Measurements from ENCODE around the gene HPRT1. TPM values are rescaled to one million over a fixed set of nuclear protein-coding genes. Genes with fewer than 3 reads are reported as not detected.
A peak's percentile ranks its signal among the peaks of the same experiment; 100 is the strongest.

HPRT1 gene
- total RNA-seq = 14.5 TPM

GRCh38 chrX:134460005-134460861 is at the start of gene HPRT1:
HPRT1 (plus strand) TSS chrX:134460165; CDS start chrX:134460312, 147 bp downstream.
- Histone ChIP-seq H3K36me3 (no peaks in the 10 kb centered on the region), H3K4me3 (peak within 1 kb of the TSS; percentile 48 to 64), H3K27ac (peak within 1 kb of the TSS; percentile 73), H3K4me1 (no peaks in the 10 kb centered on the region), H3K27me3 (no peaks in the 10 kb centered on the region), H3K9me3 (no peaks in the 10 kb centered on the region)
- no peak for DNase-seq (ENCODE audit: extremely low spot score in 2 of 2)
- intact Hi-C loops (cut with DNase I) = no loop called here
- TF ChIP-seq POLR2AphosphoS5 (IDR thresholded peaks at IDR 0.05; ENCODE audit: insufficient read depth in 1 of 2, low read depth in 1 of 2) = peak in 1 of 2 donors; percentile 30
- no peak for TF ChIP-seq CTCF (IDR thresholded peaks at IDR 0.05)
- peak in 1 of 2 donors; percentile 33 for TF ChIP-seq POLR2A (IDR thresholded peaks at IDR 0.05)

- H3K36me3 ChIP-seq = peaks cover 0 to 8% of the 10 kb centered on the region in 2 donors
- TF ChIP-seq CTCF (IDR thresholded peaks at IDR 0.05) (no peak), POLR2A (IDR thresholded peaks at IDR 0.05) (no peak), POLR2AphosphoS5 (IDR thresholded peaks at IDR 0.05; ENCODE audit: insufficient read depth in 1 of 2, low read depth in 1 of 2) (no peak)
- intact Hi-C loops (cut with DNase I) = no loop called here
- no peaks in the 10 kb centered on the region for H3K9me3 ChIP-seq
- H3K27ac ChIP-seq = no peak overlapping the region
- no peak for DNase-seq (ENCODE audit: extremely low spot score in 2 of 2)
- no peaks in the 10 kb centered on the region for H3K27me3 ChIP-seq
- H3K4me1 ChIP-seq = no peaks in the 10 kb centered on the region
- no peak overlapping the region for H3K4me3 ChIP-seq
These were observed 43.9 kb upstream of the HPRT1 start for GRCh38 chrX:134416087-134416486.

- no peaks in the 10 kb centered on the region for H3K4me1 ChIP-seq
- H3K4me3 ChIP-seq = no peak overlapping the region
- no peak for DNase-seq (ENCODE audit: extremely low spot score in 2 of 2)
- H3K36me3 ChIP-seq = peaks cover 0 to 8% of the 10 kb centered on the region in 2 donors
- intact Hi-C loops (cut with DNase I) = no loop called here
- H3K27ac ChIP-seq = no peak overlapping the region
- no peak for TF ChIP-seq CTCF (IDR thresholded peaks at IDR 0.05)
- no peak for TF ChIP-seq POLR2A (IDR thresholded peaks at IDR 0.05)
- TF ChIP-seq POLR2AphosphoS5 (IDR thresholded peaks at IDR 0.05; ENCODE audit: insufficient read depth in 1 of 2, low read depth in 1 of 2) = no peak
- H3K9me3 ChIP-seq = no peaks in the 10 kb centered on the region
- H3K27me3 ChIP-seq = no peaks in the 10 kb centered on the region
These were observed 41.5 kb upstream of the HPRT1 start for GRCh38 chrX:134418317-134419113.

GRCh38 chrX:134419784-134420183 is 40.2 kb upstream of the HPRT1 start:
- DNase-seq (ENCODE audit: extremely low spot score in 2 of 2) = no peak
- Histone ChIP-seq H3K4me1 (no peaks in the 10 kb centered on the region), H3K4me3 (no peak overlapping the region), H3K36me3 (peaks cover 0 to 8% of the 10 kb centered on the region in 2 donors), H3K27me3 (no peaks in the 10 kb centered on the region), H3K27ac (no peak overlapping the region), H3K9me3 (no peaks in the 10 kb centered on the region)
- TF ChIP-seq CTCF (IDR thresholded peaks at IDR 0.05) (no peak), POLR2A (IDR thresholded peaks at IDR 0.05) (no peak), POLR2AphosphoS5 (IDR thresholded peaks at IDR 0.05; ENCODE audit: insufficient read depth in 1 of 2, low read depth in 1 of 2) (no peak)
- intact Hi-C loops (cut with DNase I) = no loop called here

All from vagina (tissue), 2 donors.